Dedifferentiated amniotic fluid mesenchymal stem cell (primary cell): ENCODE data around the gene RAPGEF1.
A peak's percentile ranks its signal among the peaks of the same experiment; 100 is the strongest.

Experiments used
- DNase-seq: peaks from one replicate; pipeline ENCODE4 v3.0.0-alpha.2; 2016; ENCODE audit errors: extremely low spot score

Gene RAPGEF1

DNA sequence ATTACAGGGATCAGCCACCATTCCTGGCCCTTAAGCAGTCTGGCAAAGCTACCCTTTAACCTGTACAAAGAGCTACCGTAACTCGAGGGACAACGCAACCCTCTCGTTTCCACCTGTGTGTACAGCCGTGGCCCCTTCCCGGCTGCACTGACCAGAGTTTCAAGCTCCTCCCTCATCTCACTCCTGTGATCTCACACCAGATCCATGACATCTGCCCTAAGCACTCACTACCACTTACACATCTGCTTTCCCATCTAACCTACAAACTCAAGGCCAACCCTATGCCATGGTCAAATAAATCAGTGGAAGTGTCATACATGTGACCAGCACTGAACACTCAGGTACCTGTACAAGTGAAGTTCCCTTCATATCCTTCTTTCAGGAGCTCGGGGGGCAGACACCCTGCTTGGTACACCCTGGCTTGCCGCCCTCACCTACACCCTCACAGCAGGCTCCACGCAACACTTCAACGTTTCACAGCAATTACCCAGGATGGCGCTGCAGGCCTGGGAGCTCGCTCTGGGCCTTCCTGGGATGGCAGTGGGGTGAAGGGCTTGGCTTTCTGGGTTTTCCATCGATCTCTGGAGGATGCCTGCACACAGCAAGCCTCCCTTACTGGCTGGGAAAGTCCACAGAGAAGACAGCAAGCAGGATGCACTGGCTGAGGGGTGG is 132.8 kb downstream of the RAPGEF1 start:
- no peak for DNase-seq

DNA sequence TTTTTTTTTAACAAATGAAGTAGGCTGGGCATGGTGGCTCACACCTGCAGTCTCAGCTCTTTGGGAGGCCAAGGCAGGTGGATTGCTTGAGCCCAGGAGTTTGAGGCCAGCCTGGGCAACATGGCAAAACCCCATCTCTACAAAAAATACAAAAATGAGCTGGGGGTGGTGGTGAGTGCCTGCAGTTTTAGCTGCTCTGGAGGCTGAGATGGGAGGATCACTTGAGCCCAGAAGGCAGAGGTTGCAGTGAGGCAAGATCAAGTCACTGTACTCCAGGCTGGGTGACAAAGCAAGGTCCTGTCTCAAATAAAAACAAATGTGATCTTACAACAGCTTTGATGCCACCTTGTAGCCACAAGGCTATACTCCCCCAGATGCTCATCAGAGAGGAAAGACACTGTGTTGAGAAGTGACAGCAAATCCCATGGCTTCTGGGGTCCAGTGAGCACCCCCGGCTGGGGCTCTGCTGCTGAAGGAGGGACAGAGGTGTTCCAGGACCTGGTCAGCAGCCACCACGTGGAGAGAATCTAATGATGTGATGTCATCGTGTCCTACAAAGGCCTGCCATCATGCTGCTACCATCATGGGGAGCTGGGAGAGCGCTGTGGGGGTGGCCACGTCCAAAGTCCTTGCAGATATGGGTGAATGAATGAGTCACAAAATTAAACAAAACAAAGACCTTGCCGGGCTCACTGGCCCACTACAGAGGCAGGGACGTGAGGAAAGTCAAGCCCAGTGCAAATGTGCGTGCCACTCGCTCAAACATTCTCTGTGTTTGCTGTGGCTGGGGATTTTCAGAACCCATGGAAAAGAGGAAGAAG is 133.9 kb downstream of the RAPGEF1 start:
- DNase-seq = no peak

DNA sequence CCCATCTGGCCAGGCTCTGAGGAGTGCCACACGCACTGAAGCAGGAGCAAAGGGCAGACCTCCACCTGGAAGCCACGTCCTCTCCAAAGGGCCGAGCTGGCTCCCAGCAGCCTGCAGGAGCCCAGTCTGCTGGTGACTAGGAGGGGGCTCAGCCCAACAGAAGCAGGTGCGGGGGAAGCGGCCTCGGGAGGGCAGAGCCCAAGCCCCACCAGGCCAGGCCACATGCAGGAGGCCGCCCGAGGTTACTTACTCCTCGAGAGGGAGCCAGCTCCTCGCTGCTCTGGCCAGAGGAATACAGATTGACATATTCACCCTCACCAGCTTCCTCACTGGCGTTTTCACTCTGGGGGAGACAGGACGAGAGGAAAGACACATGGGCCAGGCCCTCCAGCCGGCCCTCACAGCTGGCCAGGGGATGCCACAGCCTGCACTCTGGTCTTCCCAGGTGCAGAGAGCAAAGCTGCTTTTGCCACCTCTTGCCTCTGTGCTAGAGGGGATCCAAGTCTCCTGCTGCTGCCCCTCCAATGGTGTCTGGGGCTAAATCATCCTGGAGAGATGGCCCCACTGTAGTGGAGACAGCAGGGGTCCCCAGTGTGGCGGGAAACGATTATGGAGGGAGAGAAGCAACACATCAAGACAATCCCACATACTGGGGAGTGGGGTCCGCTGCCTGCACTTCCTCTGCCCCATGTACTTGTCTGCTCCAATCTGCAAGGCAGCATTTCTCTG is 136.0 kb downstream of the RAPGEF1 start:
- DNase-seq = no peak

DNA sequence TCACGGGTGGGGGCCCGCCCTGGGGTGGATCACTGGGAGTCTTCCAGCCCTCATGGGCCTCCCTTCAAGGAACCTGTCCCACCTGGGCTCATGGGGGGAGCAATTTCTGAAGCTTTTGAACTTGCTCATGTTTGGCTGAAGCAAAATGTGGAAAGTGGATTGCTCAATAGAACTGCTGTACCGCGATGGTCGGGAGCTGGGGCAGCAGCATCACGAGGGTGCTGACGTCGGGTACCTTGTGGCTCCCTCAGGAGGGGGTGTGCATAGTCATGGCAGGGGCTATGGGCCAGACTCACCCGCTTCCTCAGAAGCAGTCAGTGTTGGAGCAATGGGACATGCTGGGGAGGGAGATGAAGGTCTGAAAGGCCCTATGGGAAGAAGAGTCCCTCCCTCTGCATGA is 136.7 kb downstream of the RAPGEF1 start:
- no peak for DNase-seq

DNA sequence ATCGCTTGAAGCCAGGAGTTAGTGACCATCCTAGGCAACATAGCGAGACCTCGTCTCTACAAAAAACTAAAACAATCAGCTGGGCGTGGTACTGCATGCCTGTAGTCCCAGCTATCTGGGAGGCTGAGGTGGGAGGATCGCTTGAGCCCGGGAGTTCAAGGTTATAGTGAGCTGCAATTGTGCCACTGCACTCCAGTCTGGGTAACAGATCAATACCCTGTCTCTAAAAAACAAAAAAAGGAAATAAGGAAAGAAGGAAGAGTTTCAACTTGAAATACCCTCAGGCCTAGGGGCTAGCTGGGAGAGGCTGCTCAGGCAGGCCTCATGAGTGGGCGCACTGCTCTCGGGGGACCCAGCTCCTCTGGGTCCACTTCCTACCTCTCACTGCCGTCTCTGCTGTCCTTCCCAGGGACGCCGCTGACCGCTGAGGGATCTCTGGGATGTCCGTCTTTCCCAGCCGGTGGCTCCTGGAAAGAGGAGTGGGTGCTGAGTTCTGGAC is 138.1 kb downstream of the RAPGEF1 start:
- DNase-seq = no peak

DNA sequence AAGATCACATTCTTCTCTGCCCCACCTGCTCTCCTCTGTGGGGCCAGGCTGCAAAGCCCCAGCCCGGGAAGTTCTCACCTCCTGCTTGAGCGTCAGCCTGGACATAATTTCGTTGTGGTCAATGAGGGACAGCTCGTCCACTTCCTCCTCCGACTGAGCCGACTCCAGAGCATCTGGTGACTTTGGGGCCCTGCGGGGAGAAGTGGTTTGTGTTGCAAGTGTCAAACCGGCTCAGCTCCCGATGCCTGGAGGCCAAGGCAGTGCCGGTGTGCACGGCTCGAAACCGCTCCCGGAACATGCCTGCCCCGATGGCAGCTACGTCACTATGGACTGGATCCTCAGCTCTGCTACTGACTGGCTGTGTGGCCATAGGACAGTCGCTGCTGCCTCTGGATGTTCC is 141.8 kb downstream of the RAPGEF1 start:
- DNase-seq = no peak

DNA sequence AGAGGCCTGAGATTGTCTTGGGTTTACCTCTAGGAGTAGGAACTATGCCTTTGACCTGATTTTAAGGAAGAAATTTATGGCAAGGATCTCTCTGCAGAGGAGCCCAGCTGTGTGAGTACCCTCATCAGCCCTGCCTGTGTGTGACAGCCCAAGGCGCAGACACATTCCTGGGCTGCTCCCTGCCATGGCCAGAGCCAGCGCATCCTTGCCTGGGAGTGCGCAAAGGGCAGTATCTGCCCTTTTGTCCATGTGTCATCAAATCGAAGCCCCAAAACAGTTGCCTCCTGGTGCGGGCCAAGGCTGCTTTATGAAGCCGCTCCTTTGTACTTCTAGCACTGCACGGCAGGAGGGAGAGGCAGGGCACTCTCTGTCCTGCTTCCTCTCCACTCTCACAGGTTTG is 142.6 kb downstream of the RAPGEF1 start:
- no peak for DNase-seq

DNA sequence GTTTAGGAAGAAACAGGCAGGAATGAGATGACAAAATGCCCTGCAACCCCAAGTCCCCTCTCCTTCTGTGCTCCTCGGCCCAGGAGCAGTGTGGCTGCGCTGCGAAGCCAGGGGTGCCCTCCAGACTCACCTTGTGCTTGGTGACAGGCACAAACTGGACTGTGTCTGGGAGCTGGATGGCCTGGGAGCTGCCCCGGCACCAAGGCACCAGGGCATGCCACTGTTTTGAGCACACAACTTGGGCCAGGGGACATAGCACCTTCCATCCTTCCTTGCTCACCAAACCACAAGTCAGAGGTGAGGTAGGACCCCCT is 143.5 kb downstream of the RAPGEF1 start:
- no peak for DNase-seq

DNA sequence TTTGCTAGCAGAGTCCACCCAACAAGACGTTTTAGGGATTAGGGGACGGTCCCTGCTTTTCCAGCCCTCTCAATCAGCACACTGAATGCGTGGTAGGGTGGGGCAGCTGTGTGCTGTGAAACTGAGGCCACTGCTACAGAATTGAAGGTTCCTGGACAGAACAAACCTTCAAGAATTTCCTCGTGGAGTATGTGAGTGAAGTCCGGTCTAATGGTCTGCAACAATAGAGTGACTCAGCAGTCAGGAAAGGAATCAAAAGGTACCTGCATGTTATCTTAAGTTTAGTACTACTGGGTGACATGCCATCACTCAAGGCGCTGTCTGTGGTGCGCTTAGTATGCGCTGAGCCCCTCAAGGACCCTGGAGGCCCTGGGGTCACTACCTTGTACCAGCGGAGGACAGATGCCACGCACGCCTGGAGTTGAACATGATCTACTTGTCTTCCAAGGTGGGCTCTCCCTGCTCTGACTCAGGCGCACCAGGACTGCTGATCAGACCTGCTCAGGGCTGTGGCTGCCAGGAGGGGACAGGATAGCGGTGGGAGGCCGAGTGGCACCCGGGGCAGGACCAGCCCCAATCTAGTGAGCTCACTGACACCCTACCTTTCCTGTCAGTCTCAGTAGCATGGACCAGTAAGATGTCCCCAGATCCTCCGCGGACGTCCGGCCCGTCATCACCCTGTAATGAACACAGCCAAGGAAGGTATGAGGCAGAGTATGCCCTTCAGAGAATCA is 144.0 kb downstream of the RAPGEF1 start:
- DNase-seq = no peak

DNA sequence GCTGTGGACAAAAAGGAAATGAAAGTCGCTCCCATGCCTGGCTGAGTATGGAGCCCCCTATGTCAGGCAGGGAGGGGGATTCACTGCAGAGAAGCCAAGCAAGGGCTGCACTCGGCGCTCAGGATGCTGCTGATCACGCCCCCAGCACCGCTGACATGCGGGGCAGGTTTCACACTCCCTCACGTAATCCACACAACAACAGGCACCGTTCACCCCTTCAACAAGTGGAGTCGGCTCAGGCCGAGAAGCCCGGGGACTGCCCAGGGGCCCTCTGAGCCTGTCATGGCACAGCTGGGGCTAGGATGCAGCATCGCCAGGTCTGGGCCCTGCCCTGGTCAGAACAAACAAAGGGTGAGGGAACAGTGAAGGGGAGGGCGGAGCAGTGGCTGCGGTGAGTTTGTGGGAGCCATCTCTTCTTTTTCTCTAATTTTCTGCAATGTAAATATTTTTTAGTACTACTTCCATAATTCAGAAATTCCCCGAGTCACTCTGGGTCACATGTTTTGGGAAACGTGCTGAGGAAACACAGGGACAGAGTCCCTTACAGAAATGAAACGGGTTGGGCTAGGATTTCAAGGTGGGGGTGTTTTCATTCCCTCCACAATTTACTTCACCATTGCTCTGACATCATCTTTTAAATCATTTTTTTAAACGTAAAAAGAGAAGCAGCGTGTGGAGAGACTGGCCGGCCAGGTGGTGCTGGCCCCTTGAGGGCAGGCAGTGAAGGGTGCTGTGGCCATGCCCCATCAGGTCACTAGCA is 144.8 kb downstream of the RAPGEF1 start:
- DNase-seq = no peak

DNA sequence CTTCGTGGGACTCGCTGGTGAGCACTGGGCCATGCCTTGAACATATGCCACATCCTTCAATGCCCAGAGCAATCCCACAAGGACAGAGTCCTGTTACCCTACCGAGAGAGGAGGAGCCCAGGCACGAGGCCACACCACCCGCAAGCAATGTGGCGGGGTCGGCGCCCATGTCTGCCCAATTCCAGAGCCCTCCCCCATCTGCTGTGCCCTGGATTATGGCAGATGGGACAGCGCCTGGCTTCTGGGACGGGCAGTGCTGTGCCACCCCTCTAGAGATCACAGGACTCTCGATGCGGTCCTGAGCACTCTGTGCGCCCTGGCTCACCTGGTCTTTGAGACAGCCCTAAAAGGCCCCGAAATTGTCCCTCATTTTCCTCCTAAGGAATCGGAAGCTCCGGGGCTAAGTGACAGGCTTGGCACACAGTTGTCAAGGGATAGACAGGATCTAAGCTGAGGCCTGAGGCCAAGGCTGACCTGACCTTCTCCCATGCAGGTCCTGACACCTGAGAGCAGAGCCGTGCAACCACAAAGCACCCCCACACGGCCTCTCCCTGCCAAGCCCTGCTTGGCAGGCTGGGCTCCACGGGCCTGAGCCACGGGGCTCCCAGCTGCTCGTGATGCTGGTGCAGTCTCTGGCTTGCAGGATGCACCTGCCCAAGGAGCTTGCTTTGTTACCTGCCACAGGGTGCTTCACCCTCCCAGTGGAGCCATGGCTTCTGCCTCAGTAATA is 145.8 kb downstream of the RAPGEF1 start:
- no peak for DNase-seq

DNA sequence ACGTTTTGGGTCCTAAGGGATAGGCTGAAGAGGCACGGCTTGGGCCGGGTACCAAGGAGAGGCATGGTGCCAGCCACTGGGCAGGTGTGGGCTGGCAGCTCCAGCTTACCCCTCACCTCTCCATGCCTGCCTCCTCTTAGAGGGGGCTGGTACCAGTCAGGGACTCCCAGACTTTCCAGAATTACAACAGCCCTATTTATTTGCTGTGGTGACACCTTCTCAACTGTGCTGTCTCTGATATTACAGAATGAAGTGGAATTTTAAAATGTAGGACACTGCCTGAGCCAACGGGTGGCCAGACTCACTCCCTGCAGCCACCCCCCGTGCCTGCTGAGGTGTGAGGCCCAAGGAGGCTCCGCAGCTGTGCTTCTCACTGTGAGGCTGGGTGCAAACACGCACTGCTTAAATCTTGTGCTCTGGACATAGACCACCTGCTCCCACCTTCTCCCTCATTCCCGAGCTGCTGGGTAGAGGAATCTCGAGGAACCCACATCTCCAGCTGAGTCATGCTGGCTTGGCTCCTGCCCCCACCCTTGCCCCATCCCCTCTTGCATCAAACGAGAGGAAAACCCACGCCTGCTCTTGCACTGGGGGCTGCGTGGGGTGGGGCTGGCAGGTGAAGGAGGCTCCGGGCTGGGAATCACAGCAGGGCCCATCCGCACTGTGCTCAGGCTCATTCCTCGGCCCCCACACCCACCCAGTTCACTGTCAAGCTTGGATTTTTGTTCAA is 146.6 kb downstream of the RAPGEF1 start:
- DNase-seq = no peak

DNA sequence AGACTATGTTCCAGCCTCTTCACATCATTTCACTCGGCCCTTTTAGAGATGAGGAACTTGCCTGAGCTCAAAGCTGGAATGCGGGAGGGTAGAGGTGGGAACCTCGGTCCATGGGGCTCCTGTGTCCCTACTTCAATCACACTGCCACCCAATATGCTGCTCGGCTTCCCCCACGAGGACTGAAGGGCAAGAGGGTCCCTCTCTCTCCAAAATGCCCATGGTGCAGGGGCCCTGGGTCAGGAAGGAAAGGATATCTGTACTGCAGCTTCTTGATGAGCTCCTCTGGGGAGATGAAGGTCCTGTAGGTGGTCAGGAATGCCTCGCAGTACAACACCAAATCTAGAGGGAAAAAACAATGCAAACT is 148.0 kb downstream of the RAPGEF1 start:
- DNase-seq = no peak

DNA sequence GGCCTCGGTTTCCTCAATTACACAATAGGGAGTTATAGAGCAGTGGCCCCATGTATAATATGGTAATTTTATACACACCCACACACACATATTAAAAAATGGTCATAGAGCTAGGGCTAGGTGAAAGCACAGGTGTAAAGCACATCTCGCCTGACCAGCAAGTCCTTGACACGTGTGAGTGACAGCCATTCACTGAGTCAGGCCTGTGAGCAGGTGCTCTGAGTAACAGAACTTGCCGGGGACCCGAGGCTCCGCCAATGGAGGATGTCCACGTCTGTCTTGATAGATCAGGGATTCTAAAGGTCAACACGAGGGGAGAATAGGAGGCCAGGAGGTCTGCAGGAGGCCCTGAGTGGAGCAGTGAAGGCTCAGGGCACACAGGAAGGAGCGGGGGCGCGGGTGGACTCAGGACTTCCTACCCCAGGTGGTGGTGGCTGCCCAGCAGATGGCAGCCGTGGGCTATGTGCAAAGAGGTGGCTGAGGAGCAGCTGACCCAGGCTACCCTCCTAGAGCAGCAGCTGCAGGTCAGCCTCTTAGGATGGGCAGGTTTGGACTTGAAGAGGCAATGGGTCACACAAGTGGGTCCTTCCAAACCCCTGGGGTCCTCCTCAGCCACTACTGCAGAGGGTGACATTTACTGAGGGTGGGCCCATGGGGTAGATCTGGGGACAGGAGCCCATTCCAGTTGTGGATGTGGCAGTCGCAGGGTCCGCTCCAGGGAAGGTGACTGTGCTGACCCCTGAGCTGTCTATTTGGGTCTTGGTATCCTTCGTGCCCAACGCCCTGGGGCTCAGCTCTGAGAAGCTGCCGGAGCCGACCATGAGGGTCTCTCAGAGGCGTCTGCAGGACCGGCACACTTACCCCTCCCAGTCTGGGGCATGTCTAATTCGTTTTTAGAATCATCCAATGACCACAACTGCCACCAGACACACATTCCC is 148.7 kb downstream of the RAPGEF1 start:
- DNase-seq = peak; percentile 61

DNA sequence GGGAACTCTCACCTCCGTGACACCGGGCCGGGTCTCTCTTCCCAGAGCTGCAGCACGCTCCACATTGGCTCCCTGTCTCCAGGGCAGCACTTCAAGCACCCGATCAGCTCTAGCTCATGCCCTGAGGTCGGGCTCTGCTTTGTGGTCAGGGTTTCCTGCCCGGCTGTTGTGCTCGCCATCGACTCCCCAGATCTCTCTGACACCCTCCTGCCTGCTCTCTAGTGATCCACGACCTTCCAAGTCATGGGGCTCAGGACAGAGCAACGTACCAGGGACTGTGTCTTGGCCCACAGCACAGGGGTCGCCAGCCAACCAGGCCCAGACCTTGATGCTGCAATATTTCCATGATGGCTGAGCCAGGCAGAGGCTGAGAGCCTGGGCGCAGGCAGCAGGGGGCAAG is 149.4 kb downstream of the RAPGEF1 start:
- DNase-seq = no peak

DNA sequence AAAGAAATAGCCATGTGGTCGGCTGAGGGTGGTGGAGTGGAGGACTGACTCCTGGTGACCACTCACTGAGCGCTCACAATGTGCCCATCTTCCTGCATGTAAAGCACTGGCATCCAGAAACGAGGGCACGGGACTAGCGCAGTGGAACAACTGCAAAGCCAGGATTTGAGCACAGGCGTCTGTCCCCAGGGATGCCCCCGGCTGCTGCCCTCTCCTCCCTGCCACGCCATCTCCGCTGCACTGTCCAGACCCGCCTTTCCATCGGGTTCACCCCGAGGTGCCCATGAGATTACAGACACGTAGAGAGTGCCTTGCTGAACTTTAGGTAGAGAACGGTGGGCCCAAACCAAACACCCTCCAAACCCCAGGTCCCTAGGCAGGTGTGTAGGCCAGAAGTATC is 149.9 kb downstream of the RAPGEF1 start:
- DNase-seq = no peak

DNA sequence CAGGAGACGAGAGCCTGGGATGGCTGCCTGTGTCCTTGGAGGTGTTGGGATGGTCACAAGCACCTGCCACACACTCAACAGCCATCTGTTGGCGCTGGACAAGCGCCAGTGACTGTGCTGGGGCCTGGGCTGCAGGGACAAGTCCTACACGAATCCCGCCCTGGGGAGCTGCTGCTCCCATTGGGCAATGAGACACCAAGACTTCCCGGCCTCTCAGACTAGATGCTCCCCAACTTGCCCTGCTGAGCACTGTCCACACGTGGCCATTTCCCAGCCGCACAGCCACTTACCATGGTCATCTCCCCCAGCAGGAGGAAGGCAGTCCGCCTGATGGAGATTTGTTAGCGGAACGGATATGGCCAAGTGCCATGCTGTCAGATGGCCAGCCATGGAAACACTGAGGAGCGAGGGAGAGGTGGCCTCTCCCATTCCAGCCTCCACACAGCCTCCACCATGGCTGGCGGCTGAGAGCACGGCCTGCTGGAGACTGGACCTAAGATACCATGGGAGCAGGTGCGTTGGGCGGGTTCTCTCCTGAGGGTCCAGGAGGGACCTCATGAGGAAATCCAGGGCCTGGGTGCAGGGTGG is 150.7 kb downstream of the RAPGEF1 start:
- no peak for DNase-seq

DNA sequence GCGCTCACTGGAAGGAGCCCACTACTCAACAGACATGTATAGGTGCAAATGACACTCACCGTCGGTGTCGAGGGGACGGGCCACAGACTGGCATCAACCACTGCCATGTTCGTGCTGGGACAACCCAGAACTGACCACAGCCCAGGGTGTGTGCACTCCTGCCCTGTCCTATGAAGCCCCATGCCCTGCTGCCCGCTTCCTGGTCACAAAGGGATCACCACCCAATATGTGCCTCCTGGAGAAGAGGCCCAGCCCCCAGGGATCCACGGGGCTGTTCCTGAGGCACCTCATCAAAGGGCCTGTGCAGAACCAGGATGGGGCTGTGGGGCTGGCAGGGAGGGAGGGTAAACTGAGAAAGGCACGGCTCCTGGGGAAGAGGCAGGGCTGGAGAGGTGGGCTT is 151.5 kb downstream of the RAPGEF1 start:
- no peak for DNase-seq

DNA sequence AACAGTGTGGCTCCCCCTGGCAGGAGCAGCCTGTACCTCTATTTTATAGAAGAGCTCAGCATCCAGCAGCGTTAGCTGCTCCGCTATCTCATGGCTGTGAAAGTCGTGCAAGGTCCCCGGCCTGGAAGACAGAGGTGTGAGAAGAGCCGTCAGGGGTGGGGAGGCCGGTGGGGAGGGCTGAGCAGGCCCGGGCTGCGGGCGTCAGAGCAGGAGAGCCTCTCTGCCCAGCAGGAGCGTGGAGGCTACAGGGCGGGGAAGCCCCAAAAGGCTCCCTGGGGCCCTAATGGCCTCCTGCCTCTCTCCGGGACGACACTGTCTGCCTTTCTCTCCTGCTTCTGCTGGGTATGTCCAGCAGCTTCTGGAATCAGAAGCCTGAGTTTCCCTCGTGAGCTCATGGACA is 152.0 kb downstream of the RAPGEF1 start:
- no peak for DNase-seq
